ENCODE data around the gene ERG28.
"Not testable (repeated sequence)": the region's sequence is repeated elsewhere in the genome, so short reads cannot be mapped to it uniquely, and the experiment has no call there.

ERG28 gene

GRCh38 chr14:75660630-75661498, at the start of gene ERG28, which contains the start of gene TTLL5:
Gene ERG28 (minus strand): TSS chr14:75660876. CDS start chr14:75657502, 3,374 bp downstream.
Gene TTLL5 (plus strand): TSS chr14:75661246. CDS start chr14:75663150, 1,904 bp downstream.
- peak; percentile 99 for DNase-seq

- DNase-seq: peak; percentile 46
Measured at GRCh38 chr14:75709207-75709812, 48.6 kb upstream of the ERG28 start.

- no peak for DNase-seq
Measured at GRCh38 chr14:75705014-75705413, 44.3 kb upstream of the ERG28 start.

GRCh38 chr14:75703467-75703866, 42.8 kb upstream of the ERG28 start:
- DNase-seq: no peak

GRCh38 chr14:75702616-75703261, 42.1 kb upstream of the ERG28 start:
- no peak for DNase-seq

GRCh38 chr14:75702122-75702521, 41.4 kb upstream of the ERG28 start:
- DNase-seq: no peak

- no peak for DNase-seq
Measured at GRCh38 chr14:75700295-75700694, 39.6 kb upstream of the ERG28 start.

GRCh38 chr14:75699331-75699730, 38.7 kb upstream of the ERG28 start:
- DNase-seq: no peak

GRCh38 chr14:75697918-75698317, 37.2 kb upstream of the ERG28 start:
- no peak for DNase-seq

- DNase-seq: no peak
Measured at GRCh38 chr14:75697386-75697785, 36.7 kb upstream of the ERG28 start.

- DNase-seq: not testable (repeated sequence)
Measured at GRCh38 chr14:75695025-75695424, 34.3 kb upstream of the ERG28 start.

- DNase-seq: no peak
Measured at GRCh38 chr14:75690010-75690409, 29.3 kb upstream of the ERG28 start.

GRCh38 chr14:75689012-75689411, 28.3 kb upstream of the ERG28 start:
- DNase-seq: no peak

GRCh38 chr14:75685910-75686309, 25.2 kb upstream of the ERG28 start:
- DNase-seq: no peak

- DNase-seq: no peak
Measured at GRCh38 chr14:75675265-75675960, 14.7 kb upstream of the ERG28 start.

- DNase-seq: no peak
Measured at GRCh38 chr14:75673345-75674035, 12.8 kb upstream of the ERG28 start.

- DNase-seq: no peak
Measured at GRCh38 chr14:75672605-75673192, 12.0 kb upstream of the ERG28 start.

GRCh38 chr14:75667099-75667765, 6.6 kb upstream of the ERG28 start:
- DNase-seq: no peak

GRCh38 chr14:75662966-75663365, 2.3 kb upstream of the ERG28 start:
- DNase-seq: no peak

- DNase-seq: no peak
Measured at GRCh38 chr14:75661499-75661814, 781 bp upstream of the ERG28 start.

- DNase-seq: no peak
Measured at GRCh38 chr14:75660238-75660629, 442 bp downstream of the ERG28 start.

GRCh38 chr14:75658957-75659356, 1.7 kb downstream of the ERG28 start:
- no peak for DNase-seq
